Stimulated activated CD8-positive, alpha-beta memory T cell treated with anti-CD3 and anti-CD28 coated beads, Interleukin-4, amount 100 ng/mL, for 24 hours (primary cell): ENCODE measurements around the gene JAZF1.

Source experiments
- DNase-seq: peaks from one replicate; pipeline ENCODE4 v3.0.0-alpha.2; 2020; ENCODE audit warnings: low read depth

JAZF1 gene

DNA sequence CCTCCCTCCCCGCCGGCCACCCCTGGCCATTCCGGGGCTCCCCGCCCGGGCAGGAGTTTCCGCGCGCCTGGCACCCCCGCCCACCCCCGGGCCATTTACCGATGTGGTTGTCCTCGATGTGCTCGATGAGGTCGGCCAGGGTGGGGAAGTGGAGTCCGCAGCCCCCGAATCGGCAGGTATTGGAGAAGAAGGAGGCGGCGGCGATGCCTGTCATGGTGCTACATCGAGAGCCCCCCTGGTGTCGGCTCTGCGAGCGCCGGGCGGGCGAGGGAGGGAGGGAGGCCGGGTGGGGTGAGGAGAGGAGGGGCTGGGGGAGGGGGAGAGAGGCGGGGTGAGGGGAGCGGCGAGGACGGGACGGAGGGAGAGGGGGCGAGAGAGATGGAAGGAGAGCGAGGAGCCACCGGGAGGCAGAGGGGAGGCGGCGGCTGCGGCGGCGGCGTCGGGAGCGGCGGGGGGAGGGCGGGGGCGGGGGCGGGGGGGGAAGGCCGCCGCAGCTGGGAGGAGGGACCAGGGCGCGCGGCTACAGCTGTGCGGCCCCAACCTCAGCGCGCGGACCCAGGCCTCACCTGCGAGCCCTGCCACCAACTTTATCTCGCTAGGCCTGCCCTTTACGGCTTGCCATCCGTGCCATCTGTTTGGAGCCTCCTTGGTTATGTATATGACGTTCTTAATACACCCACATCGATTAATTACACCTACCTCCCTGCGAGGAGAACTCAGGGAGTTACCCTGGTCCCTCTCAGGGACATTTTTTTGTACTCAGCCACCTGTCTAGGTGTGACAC is at the start of gene JAZF1:
Gene JAZF1 (minus strand): TSS at position 432 of the 784 bp plus-strand sequence.
- DNase-seq, result peak; percentile 56

DNA sequence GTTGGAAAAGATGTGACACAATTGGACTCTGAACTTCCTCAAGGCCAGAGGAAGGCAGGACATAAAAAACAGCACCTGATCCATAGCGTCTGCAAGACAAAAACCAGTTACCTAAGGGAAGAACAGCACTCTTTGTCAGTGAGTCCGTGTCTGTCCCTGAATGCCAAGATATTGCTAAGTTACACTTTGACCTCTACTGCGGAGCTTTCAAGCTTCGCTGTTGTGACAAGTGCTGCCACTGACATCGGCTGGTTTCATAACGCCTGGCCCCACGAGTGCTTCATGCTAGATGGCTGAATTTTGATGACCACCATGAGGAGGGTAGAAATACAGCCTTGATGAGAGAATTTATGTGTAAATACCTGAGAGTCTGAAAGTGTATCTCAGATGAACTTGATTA is 49.7 kb upstream of the JAZF1 start:
- DNase-seq, result no peak

DNA sequence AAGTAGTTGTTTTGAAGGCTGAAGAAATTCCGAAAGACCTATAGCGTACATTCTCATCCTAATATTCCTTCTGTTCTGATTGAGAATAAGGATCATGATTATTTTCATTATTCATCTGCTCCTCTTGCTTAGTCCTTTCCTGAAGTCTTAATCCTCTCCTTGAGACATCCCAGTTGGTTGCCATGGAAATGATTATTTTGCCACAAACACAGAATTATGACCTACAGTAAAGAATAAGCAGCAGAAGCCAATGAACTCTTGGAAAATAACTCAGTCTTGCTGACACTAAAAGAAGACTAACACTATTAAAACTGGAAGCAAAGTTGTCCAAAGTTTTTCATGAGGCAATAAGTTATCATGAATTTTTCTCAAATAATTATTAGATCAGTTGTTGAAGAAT is 47.8 kb upstream of the JAZF1 start:
- DNase-seq, result no peak

DNA sequence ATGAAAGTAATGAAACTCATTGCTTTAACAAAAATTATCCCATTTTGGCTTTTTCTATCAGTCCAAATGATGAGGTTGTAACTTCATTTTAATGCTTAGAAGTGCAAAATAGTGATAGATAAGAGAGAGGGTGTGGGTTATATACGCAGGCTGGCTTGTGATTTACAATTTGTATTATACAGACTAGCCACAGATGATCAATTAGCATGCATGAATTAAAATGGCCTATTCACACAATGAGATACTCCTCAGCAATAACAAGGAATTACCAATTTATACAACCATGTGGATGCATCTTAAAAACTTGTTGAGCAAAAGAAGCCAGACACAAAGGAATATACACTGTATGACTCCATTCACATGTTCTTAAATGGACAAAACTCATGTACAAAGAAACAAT is 45.4 kb upstream of the JAZF1 start:
- DNase-seq, result no peak

DNA sequence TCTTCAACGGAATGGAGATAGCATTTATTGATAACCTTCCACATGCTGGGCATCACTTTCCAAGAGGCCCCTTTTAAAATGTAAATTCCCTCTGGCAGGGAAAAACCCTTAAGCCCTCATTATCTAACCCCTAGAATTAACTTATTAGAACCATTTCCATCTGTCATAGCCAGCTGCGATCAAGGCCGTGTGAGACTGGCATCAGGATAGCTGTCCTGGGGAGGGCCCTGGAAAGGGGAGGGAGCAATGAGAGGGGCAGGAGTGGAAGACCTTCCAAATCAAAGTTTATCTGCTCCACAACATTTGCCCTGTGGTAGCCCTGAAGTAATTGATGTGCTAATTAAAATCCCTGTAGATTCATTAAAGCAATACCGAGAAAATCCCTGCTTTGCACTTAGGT is 45.0 kb upstream of the JAZF1 start:
- DNase-seq, result no peak

DNA sequence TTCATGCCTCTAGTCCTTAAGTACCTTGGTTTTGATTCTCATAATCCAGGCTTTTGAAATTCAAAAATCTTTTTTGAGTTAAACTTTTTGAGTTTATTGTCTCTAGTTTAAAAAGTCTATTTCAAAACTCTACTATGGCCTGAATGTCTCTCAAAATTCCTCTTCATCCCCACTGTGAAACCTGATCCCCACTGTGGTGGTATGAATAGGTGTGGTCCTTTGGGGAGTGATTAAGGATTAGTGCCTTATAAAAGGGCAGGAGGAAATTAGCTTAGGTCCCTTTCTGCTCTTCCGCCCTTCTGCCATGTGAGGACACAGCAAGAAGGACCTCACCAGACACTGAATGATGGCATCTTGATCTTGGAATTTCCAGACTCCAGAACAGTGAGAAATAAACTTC is 44.1 kb upstream of the JAZF1 start:
- DNase-seq, result no peak

DNA sequence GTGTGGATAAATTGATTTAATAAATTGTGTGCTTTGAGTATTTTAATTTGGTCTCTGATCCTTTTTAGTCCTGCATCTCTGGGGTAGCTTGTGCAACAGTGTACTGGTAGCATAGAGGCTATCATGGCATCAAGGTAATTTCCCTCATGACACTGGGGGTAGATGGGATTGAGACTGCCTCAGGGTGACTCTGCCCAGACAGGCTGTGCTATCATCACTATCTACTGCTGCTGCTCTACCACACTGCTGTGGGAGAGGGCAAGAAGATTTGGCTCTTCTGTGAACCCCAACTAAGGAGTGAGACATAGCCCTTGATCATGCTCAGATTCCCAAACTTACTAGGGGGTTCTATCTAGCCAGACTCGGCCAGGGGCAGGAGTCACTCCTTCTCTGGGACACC is 43.6 kb upstream of the JAZF1 start:
- no peak for DNase-seq

DNA sequence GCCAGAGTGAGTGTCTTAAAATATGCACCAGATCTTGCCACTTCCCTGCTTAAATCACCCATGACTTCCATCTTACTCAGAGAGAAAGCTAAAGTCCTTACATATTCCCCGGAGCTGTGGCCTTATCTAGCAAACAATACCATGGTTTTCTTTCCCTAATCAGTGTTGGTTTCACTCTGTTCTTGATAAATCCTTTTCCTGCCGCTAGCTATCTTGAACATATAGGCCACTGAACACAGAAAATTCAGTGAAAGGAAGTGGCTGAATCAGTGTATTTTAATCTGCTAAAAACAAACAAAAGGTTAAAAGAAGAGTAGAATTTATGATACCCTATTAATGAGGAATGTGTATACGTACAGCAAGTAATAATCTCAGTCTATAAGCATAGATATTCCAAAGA is 42.0 kb upstream of the JAZF1 start:
- no peak for DNase-seq

DNA sequence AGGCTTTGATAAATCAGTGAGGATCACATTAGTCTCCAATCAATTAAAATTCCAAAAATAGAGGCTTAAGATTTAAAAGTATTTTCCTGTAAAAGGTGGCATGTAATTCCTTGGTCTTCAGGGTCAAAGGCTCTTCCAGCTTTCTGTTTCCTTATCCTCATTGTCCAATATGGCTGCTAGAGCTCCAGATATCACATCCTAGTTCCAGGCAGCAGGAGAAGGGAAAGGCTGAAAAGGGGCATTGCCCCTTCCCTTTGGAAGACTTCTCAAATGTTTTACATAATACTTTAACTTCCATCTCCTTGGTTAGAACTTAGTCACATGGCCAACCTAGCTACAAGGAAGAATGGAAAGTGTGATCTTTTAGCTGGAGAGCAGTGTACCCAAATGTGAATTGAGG is 39.2 kb upstream of the JAZF1 start:
- no peak for DNase-seq

DNA sequence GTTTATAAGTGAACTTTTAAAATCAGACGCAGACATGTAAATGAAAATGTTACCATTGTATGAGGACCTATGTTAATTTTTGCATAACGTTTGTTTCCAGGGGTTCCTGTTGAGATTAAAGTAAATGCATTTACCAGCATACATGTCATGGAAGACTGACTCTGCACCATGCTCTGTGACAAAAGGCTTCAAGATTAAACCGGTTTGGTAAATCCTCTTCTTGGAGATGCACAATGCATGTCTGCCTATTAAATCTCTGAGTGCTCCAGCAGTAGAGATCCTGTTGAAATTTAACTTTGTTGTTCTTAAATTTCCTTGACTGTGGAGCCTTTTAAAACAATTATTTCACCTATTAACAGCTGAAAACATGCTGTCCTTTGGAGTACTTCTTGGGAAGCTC is 36.5 kb upstream of the JAZF1 start:
- no peak for DNase-seq

DNA sequence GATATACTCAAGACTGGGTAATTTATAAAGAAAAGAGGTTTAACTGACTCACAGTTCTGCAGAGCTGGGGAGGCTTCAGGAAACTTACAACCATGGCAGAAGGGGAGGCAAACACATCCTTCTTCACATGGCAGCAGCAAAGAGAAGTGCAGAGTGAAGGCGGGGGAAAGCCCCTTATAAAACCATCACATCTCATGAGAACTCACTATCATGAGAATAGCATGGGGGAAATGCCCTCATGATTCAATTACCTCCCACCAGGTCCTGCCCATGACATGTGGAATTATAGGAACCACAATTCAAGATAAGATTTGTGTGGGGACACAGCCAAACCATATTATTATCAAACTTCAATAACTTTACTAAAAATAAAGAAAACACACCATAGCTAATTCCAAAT is 30.4 kb upstream of the JAZF1 start:
- DNase-seq, result peak; percentile 16

DNA sequence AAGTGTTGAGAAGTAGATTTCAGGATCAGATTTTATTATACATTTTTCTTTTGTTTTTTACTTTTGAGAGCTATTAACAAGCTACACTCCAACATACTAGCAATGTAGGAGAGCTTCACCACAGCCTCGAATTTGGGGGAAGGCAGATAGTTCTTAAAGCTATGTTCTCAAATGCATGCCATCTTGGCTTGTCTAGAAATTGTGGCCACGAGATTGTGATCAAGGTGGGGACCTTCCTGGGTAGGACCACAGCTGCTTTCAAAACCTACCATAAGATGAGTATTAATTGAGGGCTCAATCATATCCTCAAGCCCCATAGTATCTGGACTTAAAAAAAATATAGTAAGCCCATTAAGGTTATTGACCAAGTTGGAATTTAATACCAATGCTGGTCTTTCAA is 27.9 kb upstream of the JAZF1 start:
- DNase-seq, result no peak

DNA sequence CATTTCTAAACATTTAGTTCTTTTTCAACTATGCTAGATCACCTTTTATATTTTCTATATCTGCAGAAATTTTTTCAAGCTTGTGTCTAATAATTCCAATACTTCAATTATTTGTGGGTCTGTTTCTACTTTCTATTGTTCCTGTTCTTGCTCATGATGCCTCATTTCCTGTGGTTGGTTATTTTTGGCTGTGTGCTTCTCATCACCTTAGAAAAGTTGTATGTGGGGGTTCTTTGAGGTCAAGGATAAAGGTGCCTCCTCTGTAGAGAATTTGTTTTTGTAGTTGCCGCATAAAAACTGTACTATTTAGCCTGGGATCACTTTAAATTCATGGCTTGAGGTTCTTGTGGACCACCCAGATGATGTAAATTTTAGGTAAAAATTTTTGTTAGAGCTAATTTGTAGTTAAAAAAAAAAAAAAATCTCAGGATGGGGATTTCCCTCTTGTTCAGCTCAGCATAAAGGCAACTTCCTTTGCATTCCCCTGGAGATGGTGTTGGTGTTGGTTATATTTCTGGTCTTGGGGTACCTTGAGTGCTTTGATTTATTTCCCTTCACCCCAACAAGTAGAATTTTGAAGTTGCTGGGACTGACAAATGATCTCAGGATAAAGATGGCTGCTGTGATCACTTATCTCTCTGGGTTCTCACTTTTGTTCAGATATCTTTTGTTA is 27.0 kb upstream of the JAZF1 start:
- no peak for DNase-seq

DNA sequence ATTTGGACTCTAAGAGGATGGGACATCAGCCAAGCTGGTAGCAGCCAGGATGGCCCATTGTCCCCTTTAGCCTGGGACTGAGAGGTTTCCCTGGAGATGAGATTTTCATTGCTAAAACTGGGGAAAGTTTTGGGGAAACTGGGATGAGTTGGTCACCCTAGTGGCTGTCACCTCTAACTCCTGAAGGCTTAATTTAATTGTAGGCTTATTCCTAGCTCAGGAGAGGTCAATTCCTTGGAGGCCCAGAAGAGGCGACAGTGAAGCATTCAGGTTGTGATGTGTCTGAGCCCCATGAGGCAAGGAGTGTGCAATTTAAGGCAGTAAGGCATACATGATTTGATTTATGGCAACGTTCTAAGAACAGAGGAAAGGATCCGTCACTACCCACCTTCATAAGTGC is 24.9 kb upstream of the JAZF1 start:
- DNase-seq, result no peak

DNA sequence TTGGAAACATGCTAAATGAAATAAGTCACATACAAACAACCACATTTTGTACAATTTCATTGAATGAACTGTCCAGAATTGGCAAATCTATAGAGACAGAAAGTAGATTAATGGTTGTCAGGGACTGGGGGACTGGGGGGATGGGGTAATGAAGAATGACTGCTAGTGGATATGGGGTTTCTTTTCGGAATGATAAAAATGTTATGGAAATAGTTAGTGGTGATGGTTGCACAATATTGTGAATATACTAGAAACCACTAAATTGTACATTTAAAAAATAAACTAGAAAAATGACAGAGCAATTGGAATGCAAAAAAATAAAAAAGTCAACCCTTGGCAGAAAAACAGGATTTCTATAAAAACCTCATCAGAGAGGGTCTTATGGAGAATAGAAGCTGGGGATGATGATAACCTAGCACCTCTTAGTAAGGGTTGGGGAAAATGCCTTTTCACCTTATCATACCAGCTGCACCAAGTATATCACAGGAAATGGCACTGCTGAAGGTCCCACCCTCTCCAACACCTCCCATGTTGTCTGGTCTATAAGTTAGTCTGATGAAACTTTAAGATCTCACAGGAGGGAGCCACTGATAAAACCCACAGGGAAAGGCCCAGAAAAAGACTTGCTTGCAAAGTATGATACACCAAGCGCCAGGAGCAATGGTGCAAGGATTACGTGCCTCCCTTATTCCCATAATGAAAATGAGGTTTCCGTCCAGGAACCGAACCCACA is 23.1 kb upstream of the JAZF1 start:
- no peak for DNase-seq

DNA sequence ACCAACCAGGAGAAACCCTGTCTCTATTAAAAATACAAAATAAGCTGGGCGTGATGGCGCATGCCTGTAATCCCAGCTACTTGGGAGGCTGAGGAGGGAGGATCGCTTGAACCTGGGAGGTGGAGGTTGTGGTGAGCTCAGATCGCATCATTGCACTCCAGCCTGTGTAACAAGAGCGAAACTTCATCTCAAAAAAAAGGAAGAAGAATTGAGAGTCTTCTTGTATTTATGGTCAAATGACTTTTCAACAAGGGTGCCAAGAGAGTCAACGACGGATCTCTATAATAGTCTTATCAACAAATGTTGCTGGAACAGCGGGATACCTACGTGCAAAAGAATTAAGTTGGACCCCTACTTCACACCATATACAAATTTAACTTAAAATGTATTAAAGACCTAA is 21.6 kb upstream of the JAZF1 start:
- no peak for DNase-seq

DNA sequence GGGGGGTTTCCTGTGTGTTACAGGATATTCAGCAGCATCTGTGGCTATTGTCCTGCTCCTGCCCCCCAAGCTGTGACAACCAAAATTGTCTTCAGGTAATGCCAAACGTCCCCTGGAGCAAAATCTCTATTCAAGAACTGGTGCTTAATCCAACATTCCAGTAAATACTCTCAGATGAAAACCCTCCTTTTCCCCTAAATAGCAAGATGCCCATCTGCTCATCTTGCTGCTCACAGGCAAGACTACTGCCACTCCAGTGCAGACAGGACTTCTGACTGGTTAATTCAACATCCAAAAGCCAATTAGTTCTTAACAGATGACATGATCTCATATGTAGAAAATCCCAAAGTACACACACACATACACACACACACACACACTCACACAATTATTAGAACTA is 20.5 kb upstream of the JAZF1 start:
- DNase-seq, result no peak

DNA sequence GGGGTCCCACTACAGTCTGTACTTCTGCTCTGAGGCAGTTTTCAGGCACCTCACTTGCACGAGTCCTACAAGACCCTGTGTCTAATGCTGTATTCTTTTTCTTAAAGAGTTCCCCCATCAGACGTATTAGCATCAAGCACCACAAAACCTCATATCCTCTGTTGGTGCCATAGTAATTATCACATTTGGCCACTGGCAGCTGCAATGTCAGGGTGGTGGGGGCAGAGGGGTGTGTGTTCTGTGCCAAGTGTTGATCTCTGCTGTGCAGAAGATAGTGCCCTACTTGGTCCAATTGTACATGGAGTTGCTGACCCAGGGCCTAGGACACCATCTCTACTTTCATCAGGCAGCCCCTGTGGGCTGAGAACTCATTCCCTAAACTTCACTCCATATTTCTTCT is 20.0 kb upstream of the JAZF1 start:
- DNase-seq, result no peak

DNA sequence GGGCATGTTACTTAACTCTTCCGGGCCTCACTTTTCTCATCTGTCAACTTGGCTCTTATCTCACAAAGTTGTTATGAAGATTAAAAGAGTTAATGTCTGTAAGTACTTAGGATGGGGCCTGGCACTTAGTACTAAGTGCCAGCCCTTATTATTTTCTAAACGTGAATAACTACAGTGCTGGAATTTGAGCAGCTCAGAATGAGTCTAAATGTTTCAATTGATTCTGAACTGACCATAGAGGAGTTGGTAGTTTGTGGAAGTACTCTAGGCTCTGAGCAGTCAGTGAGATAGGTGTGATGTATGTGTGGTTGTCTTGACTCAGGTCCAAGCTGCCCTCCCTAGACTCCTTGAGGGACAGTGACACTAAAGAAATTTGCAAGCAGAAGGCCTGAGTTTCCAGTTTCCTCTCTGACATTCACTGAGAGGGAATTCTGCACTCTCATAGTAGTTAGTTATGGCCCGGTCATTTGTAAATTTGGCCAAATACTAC is 18.5 kb upstream of the JAZF1 start:
- DNase-seq, result no peak

DNA sequence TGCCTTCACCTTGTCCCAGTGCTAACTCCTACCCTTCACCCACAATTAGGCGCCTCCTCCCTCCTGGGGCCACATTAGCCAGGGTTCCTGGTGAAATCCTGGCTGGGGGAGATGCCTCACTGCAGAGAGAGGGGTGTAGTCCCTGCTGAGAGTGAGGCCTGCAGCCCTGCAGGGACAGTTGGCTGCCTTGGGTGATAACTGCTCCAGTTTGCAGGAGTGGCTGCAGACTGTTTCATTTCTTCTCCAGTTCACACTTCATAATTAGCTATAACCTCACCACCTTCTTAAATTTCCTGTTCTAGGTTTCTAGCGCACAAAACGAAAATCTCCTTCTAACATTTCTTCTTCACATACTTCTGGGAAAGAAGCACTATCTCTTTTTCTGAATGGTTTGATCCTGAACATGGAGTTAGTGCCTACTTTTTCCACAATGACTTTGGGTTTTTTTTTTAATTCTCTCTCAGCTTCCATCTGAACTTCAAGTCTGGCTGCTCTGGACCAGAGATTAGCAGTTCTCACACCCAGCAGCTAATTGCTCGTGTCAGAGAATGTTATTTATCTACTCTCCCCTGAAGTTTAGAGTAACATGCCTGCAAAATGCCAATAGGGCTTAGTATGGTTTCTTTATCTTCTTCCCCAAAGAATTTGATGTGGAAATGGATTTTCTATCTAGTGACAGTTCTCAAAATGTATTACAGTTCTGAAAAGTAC is 15.5 kb upstream of the JAZF1 start:
- no peak for DNase-seq

DNA sequence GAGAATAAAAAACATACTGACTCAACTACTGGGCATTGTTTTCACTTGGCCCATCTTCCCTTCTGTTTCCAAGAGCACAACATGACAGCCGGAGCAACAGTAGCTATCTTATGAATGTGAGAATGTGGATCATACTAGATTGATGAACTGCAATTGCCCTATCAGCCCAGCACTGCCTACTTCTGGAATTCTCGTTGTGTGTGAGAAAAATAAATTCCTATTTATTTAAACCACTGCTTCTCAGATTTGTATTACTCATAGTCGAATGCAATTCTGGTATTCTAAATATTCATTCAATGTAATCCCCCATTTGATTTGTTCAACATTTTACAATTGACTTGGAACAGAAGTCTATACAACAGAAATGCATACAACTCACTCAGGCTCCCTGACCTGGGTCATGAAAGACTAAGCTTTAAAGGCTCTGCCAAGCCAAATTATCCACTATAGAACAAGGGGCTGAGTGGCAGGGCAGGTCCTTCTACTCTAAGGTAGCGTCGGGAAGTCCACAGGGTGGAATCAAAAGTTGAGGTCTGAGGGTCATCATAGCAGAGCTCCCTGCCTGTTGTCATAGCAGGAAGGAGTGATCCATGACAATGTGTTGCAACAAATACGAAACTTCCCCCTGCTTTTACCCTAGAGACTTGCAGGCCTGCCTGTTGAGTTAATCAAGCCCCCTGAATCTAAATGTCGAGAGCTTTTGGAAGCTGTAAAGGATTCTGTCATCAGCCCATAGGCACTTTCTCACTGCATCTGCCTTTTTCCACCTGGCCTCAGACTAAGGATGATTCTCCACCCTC is 12.4 kb upstream of the JAZF1 start:
- no peak for DNase-seq

DNA sequence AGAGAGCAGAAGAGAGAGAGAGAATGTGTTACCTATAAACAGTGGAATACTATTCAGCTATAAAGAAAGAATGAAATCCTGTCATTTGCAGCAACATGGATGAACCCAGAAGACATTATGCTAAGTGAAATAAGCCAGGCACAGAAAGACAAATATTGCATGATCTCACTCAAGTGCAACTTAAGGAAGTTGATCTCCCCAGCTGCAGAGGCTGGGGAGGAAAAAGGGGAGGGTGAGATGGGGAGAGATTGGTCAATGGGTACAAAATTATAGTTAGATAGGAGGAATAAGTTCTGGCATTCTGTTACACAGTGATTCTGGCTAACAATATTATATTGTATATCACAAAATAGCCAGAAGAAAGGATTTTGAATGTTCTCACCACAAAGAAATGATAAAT is 11.2 kb upstream of the JAZF1 start:
- DNase-seq, result no peak
